ENCODE measurements around the gene SLC2A5.
"Not testable (repeated sequence)": the region's sequence is repeated elsewhere in the genome, so short reads cannot be mapped to it uniquely, and the experiment has no call there.

The SLC2A5 gene

GRCh38 chr1:9009438-9010370 lies 59.7 kb downstream of the SLC2A5 start:
- peak; percentile 48; the same call in 1 of the 2 replicates for TF ChIP-seq CTCF (conservative IDR thresholded peaks at IDR 0.05)
- no peak overlapping the region for H3K27ac ChIP-seq

GRCh38 chr1:9008236-9008635 lies 61.2 kb downstream of the SLC2A5 start:
- H3K27ac ChIP-seq: no peak overlapping the region
- no peak for TF ChIP-seq CTCF (conservative IDR thresholded peaks at IDR 0.05)

- TF ChIP-seq CTCF (conservative IDR thresholded peaks at IDR 0.05): no peak
- no peak overlapping the region for H3K27ac ChIP-seq
These were observed 62.3 kb downstream of the SLC2A5 start for GRCh38 chr1:9006956-9007615.

GRCh38 chr1:9005395-9005708 lies 64.1 kb downstream of the SLC2A5 start:
- TF ChIP-seq CTCF (conservative IDR thresholded peaks at IDR 0.05): no peak
- H3K27ac ChIP-seq: peak overlapping the region; percentile 99; the same call in 1 of the 2 replicates

- H3K27ac ChIP-seq: peak overlapping the region; percentile 99
- peak; percentile 55 for TF ChIP-seq CTCF (conservative IDR thresholded peaks at IDR 0.05)
These were observed 64.6 kb downstream of the SLC2A5 start for GRCh38 chr1:9004700-9005394.

GRCh38 chr1:9004031-9004699 lies 65.3 kb downstream of the SLC2A5 start:
- H3K27ac ChIP-seq: peak overlapping the region; percentile 99
- TF ChIP-seq CTCF (conservative IDR thresholded peaks at IDR 0.05): no peak

- H3K27ac ChIP-seq: peak overlapping the region; percentile 99
These were observed 67.2 kb downstream of the SLC2A5 start for GRCh38 chr1:9002215-9002560.

- peak overlapping the region; percentile 99 for H3K27ac ChIP-seq
These were observed 67.8 kb downstream of the SLC2A5 start for GRCh38 chr1:9001534-9002214.

- not testable (repeated sequence) for H3K27ac ChIP-seq
These were observed 75.3 kb downstream of the SLC2A5 start for GRCh38 chr1:8993962-8994675.

Data from VCaP (cell line).